ENCODE data around the gene HTR1B. TPM values are rescaled to one million over a fixed set of nuclear protein-coding genes. Genes with fewer than 3 reads are reported as not detected.

Gene HTR1B
- total and polyA plus RNA-seq, 10 of the 15 experiments (the other 5 are each of a cell fraction or from before 2014, with no cell fraction given) = 0.98 TPM; not detected in 9

DNA sequence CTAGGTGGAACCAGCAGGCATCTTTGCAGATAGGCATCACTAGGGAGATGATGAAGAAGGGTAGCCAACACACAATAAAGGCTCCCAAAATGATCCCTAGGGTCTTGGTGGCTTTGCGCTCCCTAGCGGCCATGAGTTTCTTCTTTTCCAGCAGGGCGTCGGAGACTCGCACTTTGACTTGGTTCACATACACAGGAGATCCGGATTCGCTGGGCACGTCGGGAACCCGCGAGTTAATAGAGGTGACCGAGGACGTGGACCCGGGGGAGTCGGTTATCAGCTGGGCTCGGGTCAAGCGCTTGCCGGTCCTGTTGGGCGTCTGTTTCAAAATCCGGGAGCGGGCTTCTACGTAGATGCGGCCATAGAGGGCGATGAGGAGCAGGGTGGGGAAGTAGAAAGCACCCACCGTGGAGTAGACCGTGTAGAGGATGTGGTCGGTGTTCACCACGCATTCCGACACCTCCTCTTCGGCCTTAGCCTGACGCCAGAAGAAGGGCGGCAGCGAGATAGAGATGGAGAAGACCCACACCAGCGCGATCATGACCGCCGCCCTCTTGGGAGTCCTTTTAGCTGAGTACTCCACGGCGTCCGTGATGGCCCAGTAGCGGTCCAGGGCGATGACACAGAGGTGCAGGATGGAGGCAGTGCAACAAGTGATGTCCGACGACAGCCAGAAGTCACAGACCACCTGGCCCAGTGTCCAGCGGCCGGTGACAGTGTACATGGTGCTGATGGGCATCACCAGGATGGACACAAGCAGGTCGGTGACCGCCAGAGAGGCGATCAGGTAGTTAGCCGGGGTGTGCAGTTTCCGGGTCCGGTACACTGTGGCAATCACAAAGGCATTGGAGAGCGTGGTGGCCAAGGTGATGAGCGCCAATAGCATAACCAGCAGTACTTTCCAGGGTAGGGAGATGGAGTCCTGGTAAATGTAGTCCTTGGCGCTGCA lies 658 bp downstream of the HTR1B start:
- ChIA-PET POLR2A (no interaction called here), SMC1A (ENCODE audit: uncharacterized antibody, unreplicated experiment) (interaction anchor here (0.8 to 1.4 kb wide), 3 partner anchors 10 to 90 kb away, joined by 3 to 5 read pairs (median 3); no protein-coding TSS in a partner anchor), RAD21 (ENCODE audit: unreplicated experiment) (interaction anchor here (1.2 to 20.1 kb wide), 4 partner anchors 14 to 464 kb away, joined by 3 to 238 read pairs (median 22); no protein-coding TSS in a partner anchor), CTCF (interaction anchor here (0.7 to 6.6 kb wide), 5 partner anchors 46 to 780 kb away, joined by 3 to 87 read pairs (median 3); no protein-coding TSS in a partner anchor)
- intact Hi-C loops (cut with micrococcal nuclease; ENCODE audit: unreplicated experiment) = loop anchor here (10.0 kb wide), 2 partner anchors 352 to 1528 kb away; no protein-coding TSS in a partner anchor
- 29% methylated on average over 55 of the region's 55 CpGs for WGBS (ENCODE audit: insufficient coverage, insufficient replicate concordance, low lambda C conversion rate, missing lambda C conversion rate)
- H3K9ac ChIP-seq (ENCODE audit: control insufficient read depth, insufficient read depth, low read length) = no peak overlapping the region
- no peaks in the 10 kb centered on the region for H3K4me1 ChIP-seq (ENCODE audit: control insufficient read depth, insufficient read depth, low read length)
- peaks cover 12 to 16% of the 10 kb centered on the region in 2 experiments for H3K27me3 ChIP-seq (replicated peaks in 1 of 2; ENCODE audit: control insufficient read depth in 2 of 2, insufficient read depth in 2 of 2, low read length in 1 of 2)
- in situ Hi-C loops (cut with MboI) = loop anchor here (10.0 kb wide), 2 partner anchors 1152 to 1528 kb away; no protein-coding TSS in a partner anchor
- ATAC-seq (peak; percentile 21), DNase-seq (ENCODE audit: low read depth, low spot score) (no peak), FAIRE-seq (no peak)
- H3K36me3 ChIP-seq (ENCODE audit: control insufficient read depth in 2 of 2, insufficient read depth in 2 of 2, low read length in 1 of 2) = no peaks in the 10 kb centered on the region
- H2AFZ ChIP-seq (ENCODE audit: control insufficient read depth, low read depth, low read length) = no peak overlapping the region
- TF ChIP-seq GATAD2B (conservative IDR thresholded peaks at IDR 0.05; ENCODE audit: low read depth) (0 out of 2 replicates have a peak, but pooled peaks have one; percentile 30), SREBF1 (IDR thresholded peaks at IDR 0.05; ENCODE audit: low read length) (no peak)
- H3K4me2 ChIP-seq (ENCODE audit: control insufficient read depth, insufficient read depth) = no peak overlapping the region
- H3K4me3 ChIP-seq = no peak overlapping the region
- H3K27ac ChIP-seq (ENCODE audit: control insufficient read depth, insufficient read depth) = no peak overlapping the region
- no peaks in the 10 kb centered on the region for H4K20me1 ChIP-seq (ENCODE audit: control insufficient read depth, insufficient read depth)
- no TSS peak for BruUV-seq (replicated peaks)
- no peaks in the 10 kb centered on the region; the same call in 2 of the 3 replicates for H3K9me3 ChIP-seq (replicated peaks; ENCODE audit: control insufficient read depth, insufficient read depth, low read length)
- no peaks in the 10 kb centered on the region for H3K79me2 ChIP-seq (ENCODE audit: control insufficient read depth, insufficient read depth, low read length)

GRCh38 chr6:77461796-77462195 lies 1.5 kb downstream of the HTR1B start:
- SMC1A ChIA-PET (ENCODE audit: uncharacterized antibody, unreplicated experiment) = interaction anchor here (0.7 kb wide), 1 partner anchor 464 kb away, joined by 3 read pairs; no protein-coding TSS in a partner anchor
- no peaks in the 10 kb centered on the region for H4K20me1 ChIP-seq (ENCODE audit: control insufficient read depth, insufficient read depth)
- intact Hi-C loops (cut with micrococcal nuclease; ENCODE audit: unreplicated experiment) (loop anchor here (10.0 kb wide), 2 partner anchors 353 to 1527 kb away; no protein-coding TSS in a partner anchor), in situ Hi-C loops (cut with MboI) (loop anchor here (10.0 kb wide), 2 partner anchors 1153 to 1527 kb away; no protein-coding TSS in a partner anchor)
- H3K4me2 ChIP-seq (ENCODE audit: control insufficient read depth, insufficient read depth) = no peak overlapping the region
- no peaks in the 10 kb centered on the region; the same call in 2 of the 3 replicates for H3K9me3 ChIP-seq (replicated peaks; ENCODE audit: control insufficient read depth, insufficient read depth, low read length)
- DNase-seq (ENCODE audit: low read depth, low spot score) (no peak), ATAC-seq (no peak), FAIRE-seq (no peak)
- POLR2A ChIA-PET = no interaction called here
- H3K27me3 ChIP-seq (replicated peaks in 1 of 2; ENCODE audit: control insufficient read depth in 2 of 2, insufficient read depth in 2 of 2, low read length in 1 of 2) = peaks cover 12 to 16% of the 10 kb centered on the region in 2 experiments
- H3K4me1 ChIP-seq (ENCODE audit: control insufficient read depth, insufficient read depth, low read length) = no peaks in the 10 kb centered on the region
- WGBS (ENCODE audit: insufficient coverage, insufficient replicate concordance, low lambda C conversion rate, missing lambda C conversion rate) = 33% methylated on average over 8 of the region's 8 CpGs
- H2AFZ ChIP-seq (ENCODE audit: control insufficient read depth, low read depth, low read length) = no peak overlapping the region
- H3K4me3 ChIP-seq = no peak overlapping the region
- no peak overlapping the region for H3K9ac ChIP-seq (ENCODE audit: control insufficient read depth, insufficient read depth, low read length)
- no TSS peak for BruUV-seq (replicated peaks)
- H3K36me3 ChIP-seq (ENCODE audit: control insufficient read depth in 2 of 2, insufficient read depth in 2 of 2, low read length in 1 of 2) = no peaks in the 10 kb centered on the region
- no peak overlapping the region for H3K27ac ChIP-seq (ENCODE audit: control insufficient read depth, insufficient read depth)
- H3K79me2 ChIP-seq (ENCODE audit: control insufficient read depth, insufficient read depth, low read length) = no peaks in the 10 kb centered on the region
- RAD21 ChIA-PET (ENCODE audit: unreplicated experiment) = no interaction called here
- CTCF ChIA-PET = interaction anchor here (0.8 to 1.6 kb wide), 2 partner anchors 122 to 779 kb away, joined by 3 read pairs; no protein-coding TSS in a partner anchor
- TF ChIP-seq HDGF (IDR thresholded peaks at IDR 0.05) (no peak), CHD4 (IDR thresholded peaks at IDR 0.05) (no peak), ZBED1 (IDR thresholded peaks at IDR 0.05; ENCODE audit: borderline replicate concordance) (no peak), TCF3 (IDR thresholded peaks at IDR 0.05; ENCODE audit: borderline replicate concordance, insufficient read depth, low read depth, low read length) (no peak), PAX5 (IDR thresholded peaks at IDR 0.05; ENCODE audit: borderline replicate concordance, low read depth, low read length) (no peak), SPI1 (IDR thresholded peaks at IDR 0.05; ENCODE audit: borderline replicate concordance, insufficient read depth, low read depth, low read length) (no peak), E2F4 (IDR thresholded peaks at IDR 0.05; ENCODE audit: low read depth, low read length) (no peak)
- TF ChIP-seq, protein P1, sequence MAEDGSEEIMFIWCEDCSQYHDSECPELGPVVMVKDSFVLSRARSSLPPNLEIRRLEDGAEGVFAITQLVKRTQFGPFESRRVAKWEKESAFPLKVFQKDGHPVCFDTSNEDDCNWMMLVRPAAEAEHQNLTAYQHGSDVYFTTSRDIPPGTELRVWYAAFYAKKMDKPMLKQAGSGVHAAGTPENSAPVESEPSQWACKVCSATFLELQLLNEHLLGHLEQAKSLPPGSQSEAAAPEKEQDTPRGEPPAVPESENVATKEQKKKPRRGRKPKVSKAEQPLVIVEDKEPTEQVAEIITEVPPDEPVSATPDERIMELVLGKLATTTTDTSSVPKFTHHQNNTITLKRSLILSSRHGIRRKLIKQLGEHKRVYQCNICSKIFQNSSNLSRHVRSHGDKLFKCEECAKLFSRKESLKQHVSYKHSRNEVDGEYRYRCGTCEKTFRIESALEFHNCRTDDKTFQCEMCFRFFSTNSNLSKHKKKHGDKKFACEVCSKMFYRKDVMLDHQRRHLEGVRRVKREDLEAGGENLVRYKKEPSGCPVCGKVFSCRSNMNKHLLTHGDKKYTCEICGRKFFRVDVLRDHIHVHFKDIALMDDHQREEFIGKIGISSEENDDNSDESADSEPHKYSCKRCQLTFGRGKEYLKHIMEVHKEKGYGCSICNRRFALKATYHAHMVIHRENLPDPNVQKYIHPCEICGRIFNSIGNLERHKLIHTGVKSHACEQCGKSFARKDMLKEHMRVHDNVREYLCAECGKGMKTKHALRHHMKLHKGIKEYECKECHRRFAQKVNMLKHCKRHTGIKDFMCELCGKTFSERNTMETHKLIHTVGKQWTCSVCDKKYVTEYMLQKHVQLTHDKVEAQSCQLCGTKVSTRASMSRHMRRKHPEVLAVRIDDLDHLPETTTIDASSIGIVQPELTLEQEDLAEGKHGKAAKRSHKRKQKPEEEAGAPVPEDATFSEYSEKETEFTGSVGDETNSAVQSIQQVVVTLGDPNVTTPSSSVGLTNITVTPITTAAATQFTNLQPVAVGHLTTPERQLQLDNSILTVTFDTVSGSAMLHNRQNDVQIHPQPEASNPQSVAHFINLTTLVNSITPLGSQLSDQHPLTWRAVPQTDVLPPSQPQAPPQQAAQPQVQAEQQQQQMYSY (CRISPR knock-in tag; IDR thresholded peaks at IDR 0.05) = no peak
